T-helper 2 cell treated with Interferon-gamma antibody and Interleukin-4, amounts not matched to agents 5 μg/mL and 100 μg/mL, for 36 hours (primary cell): ENCODE data around the gene TLCD5.

Experiments used
- DNase-seq: peaks from one replicate; pipeline ENCODE4 v3.0.0; 2021; ENCODE audit warnings: low spot score
- H3K27ac Mint-ChIP-seq: one replicate; pipeline ENCODE4 v1.8.0; 2021; ENCODE audit warnings: mild to moderate bottlenecking, mixed read lengths
- H3K27me3 Mint-ChIP-seq: one replicate; pipeline ENCODE4 v1.8.0; 2021; ENCODE audit warnings: low read depth, mixed read lengths
- H3K36me3 Mint-ChIP-seq: one replicate; pipeline ENCODE4 v1.8.0; 2021; ENCODE audit warnings: low read depth, mixed read lengths
- H3K4me1 Mint-ChIP-seq: one replicate; pipeline ENCODE4 v1.8.0; 2021; ENCODE audit warnings: low read depth, mixed read lengths
- H3K4me3 Mint-ChIP-seq: one replicate; pipeline ENCODE4 v1.8.0; 2022; ENCODE audit warnings: mild to moderate bottlenecking, moderate library complexity, mixed read lengths
- H3K9me3 Mint-ChIP-seq: one replicate; pipeline ENCODE4 v1.8.0; 2021; ENCODE audit warnings: mixed read lengths

TLCD5 gene

GRCh38 chr11:120358729-120359128 lies 33.6 kb downstream of the TLCD5 start:
- no peaks in the 10 kb centered on the region for H3K9me3 Mint-ChIP-seq

GRCh38 chr11:120363436-120363835 lies 38.3 kb downstream of the TLCD5 start:
- H3K27ac Mint-ChIP-seq, result no peak overlapping the region
- no peak for DNase-seq
- H3K36me3 Mint-ChIP-seq, result no peaks in the 10 kb centered on the region
- H3K4me3 Mint-ChIP-seq, result no peak overlapping the region
- H3K4me1 Mint-ChIP-seq, result no peaks in the 10 kb centered on the region
- no peaks in the 10 kb centered on the region for H3K9me3 Mint-ChIP-seq
- peaks cover 27% of the 10 kb centered on the region for H3K27me3 Mint-ChIP-seq

More at GRCh38 chr11:120358729-120359128, 33.6 kb downstream of the TLCD5 start:
- Mint-ChIP-seq H3K36me3 (no peaks in the 10 kb centered on the region), H3K4me1 (no peaks in the 10 kb centered on the region), H3K4me3 (no peak overlapping the region), H3K27ac (no peak overlapping the region), H3K27me3 (peaks cover 49% of the 10 kb centered on the region)
- DNase-seq, result no peak

- Mint-ChIP-seq H3K9me3 (no peaks in the 10 kb centered on the region), H3K4me3 (no peak overlapping the region), H3K36me3 (no peaks in the 10 kb centered on the region), H3K27ac (no peak overlapping the region), H3K4me1 (no peaks in the 10 kb centered on the region), H3K27me3 (peaks cover 20% of the 10 kb centered on the region)
- no peak for DNase-seq
Measured at GRCh38 chr11:120365512-120365911, 40.4 kb downstream of the TLCD5 start.

GRCh38 chr11:120372296-120372695 lies 47.2 kb downstream of the TLCD5 start:
- peaks cover 35% of the 10 kb centered on the region for H3K27me3 Mint-ChIP-seq
- H3K36me3 Mint-ChIP-seq, result no peaks in the 10 kb centered on the region
- no peaks in the 10 kb centered on the region for H3K4me1 Mint-ChIP-seq
- no peak for DNase-seq
- H3K27ac Mint-ChIP-seq, result no peak overlapping the region
- H3K4me3 Mint-ChIP-seq, result no peak overlapping the region
- no peaks in the 10 kb centered on the region for H3K9me3 Mint-ChIP-seq

- Mint-ChIP-seq H3K4me1 (peaks cover 1% of the 10 kb centered on the region), H3K27ac (no peak overlapping the region), H3K4me3 (no peak overlapping the region), H3K9me3 (peaks cover 10% of the 10 kb centered on the region), H3K27me3 (peaks cover 45% of the 10 kb centered on the region), H3K36me3 (no peaks in the 10 kb centered on the region)
- no peak for DNase-seq
Measured at GRCh38 chr11:120375076-120375475, 50.0 kb downstream of the TLCD5 start.

GRCh38 chr11:120376547-120377182 lies 51.6 kb downstream of the TLCD5 start:
- Mint-ChIP-seq H3K36me3 (no peaks in the 10 kb centered on the region), H3K4me1 (peaks cover 1% of the 10 kb centered on the region), H3K4me3 (no peak overlapping the region), H3K27ac (no peak overlapping the region), H3K27me3 (peaks cover 48% of the 10 kb centered on the region), H3K9me3 (peaks cover 10% of the 10 kb centered on the region)
- no peak for DNase-seq

- Mint-ChIP-seq H3K9me3 (peaks cover 10% of the 10 kb centered on the region), H3K27me3 (peaks cover 45% of the 10 kb centered on the region), H3K4me3 (no peak overlapping the region), H3K36me3 (no peaks in the 10 kb centered on the region), H3K4me1 (peaks cover 1% of the 10 kb centered on the region), H3K27ac (no peak overlapping the region)
- no peak for DNase-seq
Measured at GRCh38 chr11:120378474-120378873, 53.4 kb downstream of the TLCD5 start.

GRCh38 chr11:120381401-120381800 lies 56.3 kb downstream of the TLCD5 start:
- Mint-ChIP-seq H3K4me1 (peaks cover 1% of the 10 kb centered on the region), H3K36me3 (no peaks in the 10 kb centered on the region), H3K4me3 (no peak overlapping the region), H3K9me3 (peaks cover 10% of the 10 kb centered on the region), H3K27ac (no peak overlapping the region), H3K27me3 (peaks cover 38% of the 10 kb centered on the region)
- DNase-seq, result no peak
